Naive thymus-derived CD8-positive, alpha-beta T cell (primary cell): ENCODE data around the gene MAP2K5. TPM values are rescaled to one million over a fixed set of nuclear protein-coding genes. Genes with fewer than 3 reads are reported as not detected.

ENCODE experiments used
- ATAC-seq, 2 donors: fragments of 150-1000 bp; cut with Tn5 transposase in 1 of 2; sonication (Bioruptor Pico), chemical (Tn5 transposase) in 1 of 2; 1 replicate in 1 of 2; 2 replicates in 1 of 2; pipeline ENCODE4 v1.10.0; 2021; ENCODE audit warnings: mild to moderate bottlenecking in 2 of 2, moderate library complexity in 2 of 2
- POLR2A ChIA-PET: fragments of 350-600 bp; sonication (Branson Sonifier 250); formaldehyde crosslinking; loops from one replicate; lab custom pipeline; 2021; ENCODE audit warnings: antibody characterized with exemption; lab: Charles Lee
- DNase-seq, 10 donors: peaks; one replicate each; pipeline versions ENCODE4 v3.0.0 to v3.0.0-alpha.2; 2020 to 2022
- H3K27ac Mint-ChIP-seq, 10 donors: one replicate each; pipeline ENCODE4 v1.8.0; 2020 to 2022; ENCODE audit warnings: mild to moderate bottlenecking in 10 of 10, mixed read lengths in 10 of 10, moderate library complexity in 4 of 10, inconsistent platforms in 1 of 10
- H3K27me3 Mint-ChIP-seq, 5 donors: one replicate each; pipeline ENCODE4 v1.8.0; 2021 to 2022; ENCODE audit warnings: mixed read lengths in 5 of 5
- H3K36me3 Mint-ChIP-seq, 3 donors: one replicate each; pipeline ENCODE4 v1.8.0; 2020 to 2022; ENCODE audit warnings: mixed read lengths in 3 of 3, mild to moderate bottlenecking in 2 of 3, inconsistent platforms in 1 of 3
- H3K4me1 Mint-ChIP-seq, 4 donors: one replicate each; pipeline ENCODE4 v1.8.0; 2021 to 2022; ENCODE audit warnings: mixed read lengths in 4 of 4
- H3K4me3 Mint-ChIP-seq, 10 donors: one replicate each; pipeline ENCODE4 v1.8.0; 2020 to 2022; ENCODE audit warnings: mild to moderate bottlenecking in 10 of 10, mixed read lengths in 10 of 10, moderate library complexity in 6 of 10, inconsistent platforms in 1 of 10
- H3K9me3 Mint-ChIP-seq, 9 donors: one replicate each; pipeline ENCODE4 v1.8.0; 2020 to 2022; ENCODE audit warnings: mixed read lengths in 9 of 9, mild to moderate bottlenecking in 3 of 9, inconsistent platforms in 1 of 9, moderate library complexity in 1 of 9
- polyA plus RNA-seq, 3 donors: library from polyadenylated mRNA; unstranded; fragments of 300-500 nt; fragmentation: Illumina TruSeq; gene quantifications; one replicate each; pipeline ENCODE4 v1.2.3, GENCODE V29; 2021
- total RNA-seq, 8 experiments: library from RNA in 2 of 8; stranded (reverse) in 2 of 8; gene quantifications; one replicate each; pipeline ENCODE4 v1.2.3 and lab custom pipeline; 2021 to 2026

Gene MAP2K5
- total and polyA plus RNA-seq, 5 experiments from 2014 or later = 17.8 to 37.6 (median 22.5) TPM

DNA sequence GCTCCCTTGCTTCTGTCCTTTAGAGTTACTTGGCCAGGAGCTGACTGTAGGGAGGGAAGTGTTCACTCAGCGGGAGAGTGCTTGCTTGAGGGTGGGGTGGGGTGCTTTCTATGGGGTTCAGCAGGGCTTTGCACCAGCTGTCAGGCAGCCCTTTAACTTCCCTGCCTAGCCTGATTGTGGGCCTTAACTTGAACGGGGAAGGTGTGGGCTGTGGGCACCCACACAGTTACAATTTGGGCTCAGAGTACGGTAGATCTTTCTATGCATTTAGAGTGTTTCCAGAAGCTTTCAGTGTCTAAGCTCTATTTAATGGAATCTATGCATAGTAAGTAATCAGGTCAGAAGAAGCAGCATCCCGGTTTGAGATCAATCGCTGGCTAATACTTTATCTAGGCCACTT lies 234.6 kb downstream of the MAP2K5 start:
- H3K4me1 Mint-ChIP-seq = peaks cover 0 to 17% (median under 1%) of the 10 kb centered on the region in 4 donors
- H3K4me3 Mint-ChIP-seq = no peak overlapping the region
- peaks cover 0 to 19% (median 11%) of the 10 kb centered on the region in 3 donors for H3K36me3 Mint-ChIP-seq
- DNase-seq (no peak), ATAC-seq (no peak)
- POLR2A ChIA-PET = no interaction called here
- no peaks in the 10 kb centered on the region for H3K9me3 Mint-ChIP-seq
- H3K27me3 Mint-ChIP-seq = no peaks in the 10 kb centered on the region
- H3K27ac Mint-ChIP-seq = peak overlapping the region in 1 of 10 donors; percentile 11

GRCh38 chr15:67777773-67778172 lies 235.3 kb downstream of the MAP2K5 start:
- Mint-ChIP-seq H3K27ac (no peak overlapping the region), H3K9me3 (no peaks in the 10 kb centered on the region), H3K4me3 (no peak overlapping the region), H3K36me3 (peaks cover 0 to 14% (median 10%) of the 10 kb centered on the region in 3 donors), H3K4me1 (peaks cover 1 to 21% (median 4%) of the 10 kb centered on the region in 4 donors), H3K27me3 (no peaks in the 10 kb centered on the region)
- POLR2A ChIA-PET = no interaction called here
- ATAC-seq (no peak), DNase-seq (no peak)

DNA sequence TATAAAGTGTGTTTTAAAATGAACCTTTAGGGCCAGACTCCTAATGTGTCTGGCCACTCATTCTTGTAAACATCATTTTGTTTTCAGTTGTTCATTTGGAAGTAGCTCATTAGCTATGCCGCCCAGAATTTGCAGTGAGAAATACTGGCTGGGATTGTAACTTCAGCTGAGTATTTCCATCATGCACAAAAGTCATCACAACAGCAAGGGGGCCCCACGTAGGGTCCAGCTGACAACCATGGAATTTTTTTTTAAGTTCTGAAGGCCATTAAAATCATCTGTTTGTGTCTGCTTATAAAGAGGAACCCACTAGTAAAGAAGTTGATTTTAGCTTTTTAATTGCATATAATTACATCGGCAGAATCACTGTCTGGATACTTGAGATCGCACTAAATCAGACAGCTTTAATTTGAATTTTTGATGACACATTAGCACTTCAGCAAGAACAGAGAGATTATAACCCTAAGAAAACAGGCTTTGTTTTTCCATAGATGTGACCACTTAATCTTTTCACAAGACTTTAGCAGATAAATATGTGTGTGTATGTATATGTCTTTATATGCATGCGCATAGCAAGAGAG lies 236.6 kb downstream of the MAP2K5 start:
- Mint-ChIP-seq H3K27me3 (no peaks in the 10 kb centered on the region), H3K36me3 (peaks cover 0 to 9% (median 8%) of the 10 kb centered on the region in 3 donors), H3K27ac (no peak overlapping the region), H3K4me1 (peaks cover 10 to 33% (median 16%) of the 10 kb centered on the region in 4 donors), H3K4me3 (no peak overlapping the region), H3K9me3 (no peaks in the 10 kb centered on the region)
- POLR2A ChIA-PET = no interaction called here
- DNase-seq (no peak), ATAC-seq (no peak)

DNA sequence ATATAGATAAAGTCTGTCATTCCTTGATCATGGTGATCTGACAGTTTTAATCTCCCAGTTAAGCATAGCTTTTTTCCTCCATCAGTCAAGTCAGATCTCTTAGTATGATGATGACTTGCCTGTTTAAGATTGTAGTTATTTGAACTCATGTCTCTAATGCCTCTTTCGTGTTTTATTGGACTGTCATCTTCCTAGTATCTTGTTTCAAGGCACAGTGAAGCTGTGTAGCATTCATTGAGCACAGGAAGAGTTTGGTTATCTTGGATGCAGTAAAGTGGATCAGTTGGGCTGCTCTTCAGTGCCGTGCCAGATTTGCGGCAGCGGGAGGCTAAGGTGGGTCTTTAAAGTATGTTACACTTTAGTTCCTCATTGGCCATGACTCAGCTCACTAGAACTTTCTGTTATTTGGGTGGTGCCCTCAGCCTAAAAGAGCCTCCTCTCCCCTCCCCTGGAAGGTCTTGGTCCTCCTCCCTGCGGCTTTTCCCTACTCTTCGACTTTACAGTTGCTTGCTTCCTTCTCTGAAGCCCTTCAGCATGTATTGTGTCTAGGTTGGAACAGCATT lies 237.1 kb downstream of the MAP2K5 start:
- Mint-ChIP-seq H3K4me3 (peak overlapping the region in 1 of 10 donors; percentile 62), H3K27me3 (no peaks in the 10 kb centered on the region), H3K27ac (peak overlapping the region in 1 of 10 donors; percentile 18), H3K36me3 (peaks cover 0 to 8% (median 7%) of the 10 kb centered on the region in 3 donors), H3K4me1 (peaks cover 14 to 39% (median 22%) of the 10 kb centered on the region in 4 donors), H3K9me3 (no peaks in the 10 kb centered on the region)
- ATAC-seq = no peak
- POLR2A ChIA-PET = no interaction called here
- no peak for DNase-seq

- Mint-ChIP-seq H3K4me1 (peaks cover 24 to 52% (median 33%) of the 10 kb centered on the region in 4 donors), H3K27ac (peak overlapping the region in 1 of 10 donors; percentile 60), H3K4me3 (no peak overlapping the region), H3K36me3 (peaks cover 0 to 5% (median 4%) of the 10 kb centered on the region in 3 donors), H3K9me3 (no peaks in the 10 kb centered on the region), H3K27me3 (no peaks in the 10 kb centered on the region)
- DNase-seq (no peak), ATAC-seq (no peak)
- POLR2A ChIA-PET = interaction anchor here (3.9 kb wide), 1 partner anchor 54 kb away, joined by 20 read pairs; no protein-coding TSS in a partner anchor
These were observed 238.6 kb downstream of the MAP2K5 start for GRCh38 chr15:67781061-67781460.

- H3K36me3 Mint-ChIP-seq = peaks cover 0 to 10% (median 5%) of the 10 kb centered on the region in 3 donors
- DNase-seq = no peak
- H3K4me3 Mint-ChIP-seq = peak overlapping the region in 1 of 10 donors; percentile 9
- H3K9me3 Mint-ChIP-seq = no peaks in the 10 kb centered on the region
- peaks cover 26 to 57% (median 35%) of the 10 kb centered on the region in 4 donors for H3K4me1 Mint-ChIP-seq
- no peak for ATAC-seq
- peak overlapping the region in 3 of 10 donors; percentile 9 to 80 (median 40) for H3K27ac Mint-ChIP-seq
- H3K27me3 Mint-ChIP-seq = no peaks in the 10 kb centered on the region
- POLR2A ChIA-PET = interaction anchor here (0.6 to 3.9 kb wide), 2 partner anchors 48 to 53 kb away, joined by 4 to 20 read pairs; no protein-coding TSS in a partner anchor
These were observed 239.6 kb downstream of the MAP2K5 start for GRCh38 chr15:67781907-67782690.

GRCh38 chr15:67782691-67782991 lies 240.1 kb downstream of the MAP2K5 start:
- H3K36me3 Mint-ChIP-seq = peaks cover 0 to 12% (median 11%) of the 10 kb centered on the region in 3 donors
- H3K9me3 Mint-ChIP-seq = no peaks in the 10 kb centered on the region
- H3K4me1 Mint-ChIP-seq = peaks cover 28 to 60% (median 35%) of the 10 kb centered on the region in 4 donors
- H3K4me3 Mint-ChIP-seq = no peak overlapping the region
- ATAC-seq (no peak), DNase-seq (no peak)
- H3K27ac Mint-ChIP-seq = peak overlapping the region in 5 of 10 donors; percentile 40 to 89 (median 80)
- POLR2A ChIA-PET = interaction anchor here (0.6 to 3.9 kb wide), 2 partner anchors 47 to 53 kb away, joined by 4 to 20 read pairs; no protein-coding TSS in a partner anchor
- H3K27me3 Mint-ChIP-seq = no peaks in the 10 kb centered on the region

GRCh38 chr15:67783303-67783702 lies 240.8 kb downstream of the MAP2K5 start:
- Mint-ChIP-seq H3K4me3 (peak overlapping the region; percentile 29 to 74 (median 59)), H3K4me1 (peaks cover 28 to 60% (median 35%) of the 10 kb centered on the region in 4 donors), H3K27me3 (no peaks in the 10 kb centered on the region), H3K27ac (peak overlapping the region; percentile 39 to 89 (median 67)), H3K9me3 (peaks cover 0 to 2% (median 0%) of the 10 kb centered on the region in 9 donors), H3K36me3 (peaks cover 0 to 14% (median 12%) of the 10 kb centered on the region in 3 donors)
- peak; percentile 92 for ATAC-seq
- peak in 9 of 10 donors; percentile 31 to 78 (median 63) for DNase-seq
- POLR2A ChIA-PET = interaction anchor here (1.0 to 3.9 kb wide), 4 partner anchors 10 to 263 kb away, joined by 3 to 20 read pairs (median 4); partner anchors contain the start of gene RNU6-1

DNA sequence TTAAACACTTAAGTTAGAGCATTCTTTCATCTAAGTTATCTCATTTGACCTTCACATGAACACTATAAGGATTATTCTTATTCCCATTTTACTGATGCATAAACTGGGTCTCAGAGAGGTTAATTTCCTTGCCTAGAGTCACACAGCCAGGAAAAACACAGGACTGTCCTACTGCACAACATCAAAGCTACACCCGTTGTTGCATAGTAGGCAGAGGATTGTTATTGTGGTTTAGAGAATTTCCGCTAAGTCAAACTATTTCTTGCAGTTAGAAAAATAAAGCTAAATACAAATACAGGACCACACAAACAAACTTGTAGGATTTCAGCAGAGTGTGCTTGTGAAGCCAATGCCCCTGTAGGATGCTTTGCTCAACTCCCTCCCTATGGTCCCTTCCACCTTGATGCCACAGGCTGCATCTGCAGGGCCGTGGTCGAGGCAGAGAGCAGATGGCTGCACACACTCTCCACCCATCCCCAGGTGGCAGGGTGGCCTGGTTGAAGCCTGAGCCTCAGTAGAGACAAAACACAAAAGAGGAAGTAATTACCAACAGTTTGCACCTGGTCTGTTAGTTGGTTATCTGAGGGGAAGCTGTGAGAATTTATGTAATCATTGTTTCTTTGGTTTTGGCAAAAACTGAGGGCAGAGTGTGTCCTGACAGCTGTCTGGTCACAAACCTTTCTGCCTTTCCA lies 241.7 kb downstream of the MAP2K5 start:
- Mint-ChIP-seq H3K36me3 (peaks cover 0 to 18% (median 12%) of the 10 kb centered on the region in 3 donors), H3K4me1 (peaks cover 28 to 58% (median 35%) of the 10 kb centered on the region in 4 donors), H3K27me3 (no peaks in the 10 kb centered on the region), H3K9me3 (peaks cover 0 to 2% (median 0%) of the 10 kb centered on the region in 9 donors), H3K27ac (peak overlapping the region; percentile 44 to 86 (median 80)), H3K4me3 (peak overlapping the region in 9 of 10 donors; percentile 5 to 75 (median 46))
- POLR2A ChIA-PET = interaction anchor here (0.7 to 3.9 kb wide), 4 partner anchors 39 to 264 kb away, joined by 3 to 20 read pairs (median 4); partner anchors contain the start of gene MAP2K5
- DNase-seq (peak in 3 of 10 donors; percentile 6 to 38 (median 11)), ATAC-seq (peak; percentile 15 to 59)

DNA sequence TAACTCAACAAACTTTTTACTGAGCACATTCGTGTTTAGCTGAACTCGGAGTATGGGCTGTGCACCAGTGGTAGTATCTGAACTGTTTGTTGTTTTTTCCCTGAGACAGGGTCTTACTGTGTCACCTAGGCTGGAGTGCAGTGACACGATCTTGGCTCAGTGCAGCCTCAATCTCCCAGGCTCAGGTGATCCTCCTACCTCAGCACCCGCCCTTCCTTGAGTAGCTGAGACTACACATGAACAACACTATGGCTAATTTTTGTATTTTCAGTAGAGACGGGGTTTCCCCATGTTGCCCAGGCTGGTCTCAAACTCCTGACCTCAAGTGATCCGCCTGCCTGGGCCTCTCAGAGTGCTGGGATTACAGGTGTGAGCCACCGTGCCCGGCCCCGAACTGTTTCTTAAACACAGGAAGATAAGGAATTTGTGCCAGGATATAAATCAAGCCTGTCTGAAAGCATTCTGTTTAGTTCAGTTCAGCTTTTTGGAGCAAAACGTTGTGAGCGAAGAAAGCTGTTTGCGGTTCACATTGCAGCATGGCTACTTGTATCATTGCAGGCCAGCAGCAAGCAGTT lies 242.4 kb downstream of the MAP2K5 start:
- no peaks in the 10 kb centered on the region for H3K27me3 Mint-ChIP-seq
- H3K9me3 Mint-ChIP-seq = peaks cover 0 to 2% (median 0%) of the 10 kb centered on the region in 9 donors
- ATAC-seq (no peak), DNase-seq (no peak)
- H3K4me1 Mint-ChIP-seq = peaks cover 28 to 51% (median 35%) of the 10 kb centered on the region in 4 donors
- H3K36me3 Mint-ChIP-seq = peaks cover 0 to 22% (median 14%) of the 10 kb centered on the region in 3 donors
- POLR2A ChIA-PET = interaction anchor here (1.0 to 3.9 kb wide), 2 partner anchors 38 to 50 kb away, joined by 3 to 20 read pairs; no protein-coding TSS in a partner anchor
- H3K27ac Mint-ChIP-seq = peak overlapping the region in 9 of 10 donors; percentile 6 to 86 (median 79)
- peak overlapping the region in 5 of 10 donors; percentile 20 to 75 (median 43) for H3K4me3 Mint-ChIP-seq

- ATAC-seq (no peak), DNase-seq (no peak)
- H3K4me1 Mint-ChIP-seq = peaks cover 28 to 48% (median 35%) of the 10 kb centered on the region in 4 donors
- peak overlapping the region in 4 of 10 donors; percentile 6 to 80 (median 50) for H3K27ac Mint-ChIP-seq
- peaks cover 0 to 2% (median 0%) of the 10 kb centered on the region in 9 donors for H3K9me3 Mint-ChIP-seq
- no peak overlapping the region for H3K4me3 Mint-ChIP-seq
- peaks cover 0 to 23% (median 15%) of the 10 kb centered on the region in 3 donors for H3K36me3 Mint-ChIP-seq
- no peaks in the 10 kb centered on the region for H3K27me3 Mint-ChIP-seq
- POLR2A ChIA-PET = interaction anchor here (1.0 kb wide), 1 partner anchor 38 kb away, joined by 3 read pairs; no protein-coding TSS in a partner anchor
These were observed 242.9 kb downstream of the MAP2K5 start for GRCh38 chr15:67785431-67785830.
